HG02571 (cell line): ENCODE results near the gene TNFRSF17.
"Not testable (repeated sequence)": the region's sequence is repeated elsewhere in the genome, so short reads cannot be mapped to it uniquely, and the experiment has no call there.

Experiments
- ATAC-seq: cut with Tn5 transposase; IDR thresholded peaks from one replicate; pipeline ENCODE4 v1.9.1; 2021; ENCODE audit warnings: mild to moderate bottlenecking, moderate library complexity; ENCODE audit not compliant: unreplicated experiment

The TNFRSF17 gene

GRCh38 chr16:11964761-11965551 lies at the start of gene TNFRSF17:
Gene TNFRSF17 (plus strand): TSS chr16:11965210. CDS start chr16:11965325, 115 bp downstream.
- peak; percentile 72 for ATAC-seq

- ATAC-seq, result peak; percentile 78
Measured at GRCh38 chr16:11915644-11916523, 49.1 kb upstream of the TNFRSF17 start, which contains the start of gene GSPT1. Gene GSPT1 (minus strand): TSS chr16:11915956. CDS start chr16:11915720, 236 bp downstream.

GRCh38 chr16:11916524-11917285 lies 48.3 kb upstream of the TNFRSF17 start:
- no peak for ATAC-seq

- ATAC-seq, result not testable (repeated sequence)
Measured at GRCh38 chr16:11924046-11924445, 41.0 kb upstream of the TNFRSF17 start.

- ATAC-seq, result not testable (repeated sequence)
Measured at GRCh38 chr16:11927350-11927749, 37.7 kb upstream of the TNFRSF17 start.

GRCh38 chr16:11941945-11942344 lies 23.1 kb upstream of the TNFRSF17 start, which contains the start of gene NPIPB2:
Gene NPIPB2 (minus strand): TSS chr16:11942045. CDS start chr16:11942045, 0 bp downstream.
- not testable (repeated sequence) for ATAC-seq

GRCh38 chr16:11946433-11946832 lies 18.6 kb upstream of the TNFRSF17 start:
- no peak for ATAC-seq

- ATAC-seq, result no peak
Measured at GRCh38 chr16:11948819-11949218, 16.2 kb upstream of the TNFRSF17 start.

GRCh38 chr16:11949527-11949926 lies 15.5 kb upstream of the TNFRSF17 start:
- no peak for ATAC-seq

GRCh38 chr16:11950388-11950787 lies 14.6 kb upstream of the TNFRSF17 start:
- no peak for ATAC-seq

- ATAC-seq, result not testable (repeated sequence)
Measured at GRCh38 chr16:11953576-11953975, 11.4 kb upstream of the TNFRSF17 start.

- no peak for ATAC-seq
Measured at GRCh38 chr16:11955713-11956123, 9.3 kb upstream of the TNFRSF17 start.

- ATAC-seq, result no peak
Measured at GRCh38 chr16:11956558-11956957, 8.5 kb upstream of the TNFRSF17 start.

- ATAC-seq, result no peak
Measured at GRCh38 chr16:11957591-11958395, 7.2 kb upstream of the TNFRSF17 start.

GRCh38 chr16:11962457-11962856 lies 2.6 kb upstream of the TNFRSF17 start:
- ATAC-seq, result not testable (repeated sequence)

GRCh38 chr16:11962978-11963377 lies 2.0 kb upstream of the TNFRSF17 start:
- ATAC-seq, result not testable (repeated sequence)

GRCh38 chr16:11963706-11964105 lies 1.3 kb upstream of the TNFRSF17 start:
- ATAC-seq, result no peak

- ATAC-seq, result no peak
Measured at GRCh38 chr16:11966173-11966572, 1.2 kb downstream of the TNFRSF17 start.

- no peak for ATAC-seq
Measured at GRCh38 chr16:11967195-11967911, 2.3 kb downstream of the TNFRSF17 start.
